HCT116 (cell line): ENCODE results near the gene RASL11A. TPM values are rescaled to one million over a fixed set of nuclear protein-coding genes. Genes with fewer than 3 reads are reported as not detected.

Experiments used
- ATAC-seq: fragments of 200-7000 bp; cut with Tn5 transposase; 2 replicates; pipeline ENCODE4 v1.9.1; 2020; ENCODE audit warnings: mild to moderate bottlenecking, moderate library complexity
- BruUV-seq: library from RNA; stranded (reverse); fragments of 400-500 nt; replicated peaks from 2 replicates; lab custom pipeline; 2021; lab: Mats Ljungman, UMichigan
- CTCF ChIA-PET: fragments of 300-600 bp; sonication (Branson Sonifier 250); formaldehyde crosslinking; loops from one replicate; lab custom pipeline; 2021; ENCODE audit warnings: antibody characterized with exemption; lab: Charles Lee
- POLR2A ChIA-PET: fragments of 300-600, 350-600 bp; sonication (Branson Sonifier 250); formaldehyde crosslinking; loops from one replicate; lab custom pipeline; 2021; ENCODE audit warnings: antibody characterized with exemption; lab: Charles Lee
- RAD21 ChIA-PET, 2 experiments: fragments of 300-600 bp; sonication (Branson Sonifier 250); formaldehyde crosslinking; loops; one replicate each; lab custom pipeline; 2023; ENCODE audit warnings: low total read pairs in 2 of 2; ENCODE audit not compliant: uncharacterized antibody in 2 of 2, unreplicated experiment in 2 of 2, low non-redundant PET in 1 of 2; lab: Charles Lee
- DNase-seq: peaks from one replicate; pipeline ENCODE4 v3.0.0-alpha.2; 2010; ENCODE audit warnings: low read depth, low spot score
- H2AFZ ChIP-seq: fragments of 200-600 bp; shearing (Covaris generic), sonication (generic); 2 replicates; pipeline ENCODE4 v1.6.1; 2017; ENCODE audit warnings: low read depth, mixed run types, mixed read lengths, antibody characterized with exemption, low read length; ENCODE audit not compliant: poor library complexity, severe bottlenecking
- H3K27ac ChIP-seq: 2 replicates; pipeline ENCODE4 v1.5.1; 2012; ENCODE audit warnings: low read depth, low read length
- H3K27me3 ChIP-seq: fragments of 200-600 bp; sonication (generic); 2 replicates; pipeline ENCODE4 v1.6.1; 2016; ENCODE audit warnings: mixed run types, low read length, mixed read lengths; ENCODE audit not compliant: insufficient read depth
- H3K36me3 ChIP-seq, 2 experiments: fragments of 200-500 bp in 1 of 2; fragments of 200-600 bp in 1 of 2; sonication (Bioruptor generic) in 1 of 2; sonication (generic) in 1 of 2; 2 replicates each; pipeline versions ENCODE4 v1.5.1 to v1.6.1; 2014 to 2016; ENCODE audit warnings: low read length in 2 of 2, inconsistent platforms in 1 of 2, mixed read lengths in 1 of 2, mixed run types in 1 of 2; ENCODE audit not compliant: insufficient read depth in 2 of 2, control insufficient read depth in 1 of 2
- H3K4me1 ChIP-seq, 2 experiments: fragments of 200-600 bp in 1 of 2; sonication (generic) in 1 of 2; 2 replicates each; pipeline versions ENCODE4 v1.5.1 to v1.6.1; 2012 to 2017; ENCODE audit warnings: low read length in 2 of 2, inconsistent platforms in 1 of 2, mild to moderate bottlenecking in 1 of 2, mixed read lengths in 1 of 2, mixed run types in 1 of 2, moderate library complexity in 1 of 2; ENCODE audit not compliant: insufficient read depth in 2 of 2, control insufficient read depth in 1 of 2
- H3K4me2 ChIP-seq: fragments of 200-600 bp; sonication (generic); 2 replicates; pipeline ENCODE4 v1.6.1; 2017; ENCODE audit warnings: mixed run types, low read length, mixed read lengths
- H3K4me3 ChIP-seq, 2 experiments: fragments of 200-600 bp in 1 of 2; sonication (generic) in 1 of 2; replicated peaks in 1 of 2; 2 replicates each; pipeline ENCODE4 v1.5.1; 2011 to 2016; ENCODE audit warnings: low read length in 2 of 2, control low read depth in 1 of 2, low read depth in 1 of 2, mild to moderate bottlenecking in 1 of 2, mixed read lengths in 1 of 2, mixed run types in 1 of 2
- H3K79me2 ChIP-seq: fragments of 200-600 bp; sonication (generic); 2 replicates; pipeline ENCODE4 v1.6.1; 2017; ENCODE audit warnings: mild to moderate bottlenecking, mixed run types, low read length, moderate library complexity, mixed read lengths; ENCODE audit not compliant: insufficient read depth
- H3K9ac ChIP-seq: fragments of 200-600 bp; sonication (generic); 2 replicates; pipeline ENCODE4 v1.6.1; 2016; ENCODE audit warnings: low read length, mixed read lengths
- H3K9me2 ChIP-seq: fragments of 200-600 bp; sonication (generic), shearing (Covaris generic); 2 replicates; pipeline ENCODE4 v1.6.1; 2017; ENCODE audit warnings: mixed run types, mild to moderate bottlenecking, moderate library complexity; ENCODE audit not compliant: insufficient read depth
- H3K9me3 ChIP-seq, 2 experiments: fragments of 200-500 bp in 1 of 2; fragments of 200-600 bp in 1 of 2; sonication (Bioruptor generic) in 1 of 2; sonication (generic) in 1 of 2; 2 replicates each; pipeline ENCODE4 v1.6.1; 2014 to 2017; ENCODE audit warnings: low read length in 2 of 2, mixed read lengths in 2 of 2, inconsistent platforms in 1 of 2, low read depth in 1 of 2, mild to moderate bottlenecking in 1 of 2, mixed run types in 1 of 2, moderate library complexity in 1 of 2; ENCODE audit not compliant: control insufficient read depth in 1 of 2, insufficient read depth in 1 of 2
- H4K20me1 ChIP-seq: fragments of 200-600 bp; sonication (generic), shearing (Covaris generic); 2 replicates; pipeline ENCODE4 v1.6.1; 2017; ENCODE audit warnings: mixed run types, mild to moderate bottlenecking, moderate library complexity; ENCODE audit not compliant: insufficient read depth
- CEBPB ChIP-seq: IDR thresholded peaks from 2 replicates; pipeline ENCODE4 v1.6.1; 2012; ENCODE audit warnings: low read depth
- EGR1 ChIP-seq: IDR thresholded peaks from 2 replicates; pipeline ENCODE4 v1.6.1; 2012; ENCODE audit warnings: low read depth
- ELF1 ChIP-seq: IDR thresholded peaks from 2 replicates; pipeline ENCODE4 v1.6.1; 2012; ENCODE audit warnings: low read depth, borderline replicate concordance
- EZH2 ChIP-seq: fragments of 200-600 bp; sonication (generic); IDR thresholded peaks from 2 replicates; pipeline ENCODE4 v1.6.1; 2017; ENCODE audit warnings: antibody characterized with exemption, mixed run types
- POLR2AphosphoS5 ChIP-seq: IDR thresholded peaks from 2 replicates; pipeline ENCODE4 v1.6.1; 2011; ENCODE audit warnings: mild to moderate bottlenecking, low read depth, low read length, moderate library complexity
- SRF ChIP-seq: IDR thresholded peaks from 2 replicates; pipeline ENCODE4 v1.6.1; 2012; ENCODE audit warnings: low read depth
- TCF7L2 ChIP-seq: IDR thresholded peaks from 2 replicates; pipeline ENCODE4 v1.7.0; 2011; ENCODE audit warnings: borderline replicate concordance, inconsistent platforms; ENCODE audit not compliant: insufficient read depth, insufficient read length; ENCODE audit errors: extremely low read depth
- YY1 ChIP-seq: IDR thresholded peaks from 2 replicates; pipeline ENCODE4 v1.6.1; 2011; ENCODE audit warnings: low read length, low read depth, moderate library complexity, mild to moderate bottlenecking; ENCODE audit not compliant: insufficient replicate concordance; ENCODE audit errors: extremely low read depth
- ZFX ChIP-seq: fragments of 450-650 bp; IDR thresholded peaks from 2 replicates; pipeline ENCODE4 v1.6.1; 2017
- intact Hi-C: fragments of 100-400 bp; cut with micrococcal nuclease; formaldehyde crosslinking; loops from 2 replicates; pipeline ENCODE4 v1.10.0; 2022
- total RNA-seq: library from RNA; stranded (reverse); gene quantifications from one replicate; pipeline ENCODE4 v1.2.1, GENCODE V29; 2021; ENCODE audit not compliant: unreplicated experiment
- TF ChIP-seq, protein P1 (sequence below): IDR thresholded peaks from 2 replicates; pipeline ENCODE4 v1.6.1; 2012; ENCODE audit warnings: low read depth
- TF ChIP-seq, protein P2 (sequence below): IDR thresholded peaks from 2 replicates; pipeline ENCODE4 v1.6.1; 2012
- TF ChIP-seq, protein P3 (sequence below): IDR thresholded peaks from 2 replicates; pipeline ENCODE4 v1.6.1; 2012
- TF ChIP-seq, protein P4 (sequence below): IDR thresholded peaks from 2 replicates; pipeline ENCODE4 v1.6.1; 2011; ENCODE audit warnings: mild to moderate bottlenecking, low read length, moderate library complexity; ENCODE audit not compliant: insufficient replicate concordance; ENCODE audit errors: extremely low read depth

RASL11A gene
- total RNA-seq, 1 experiment from 2014 or later: 5.0 TPM

DNA sequence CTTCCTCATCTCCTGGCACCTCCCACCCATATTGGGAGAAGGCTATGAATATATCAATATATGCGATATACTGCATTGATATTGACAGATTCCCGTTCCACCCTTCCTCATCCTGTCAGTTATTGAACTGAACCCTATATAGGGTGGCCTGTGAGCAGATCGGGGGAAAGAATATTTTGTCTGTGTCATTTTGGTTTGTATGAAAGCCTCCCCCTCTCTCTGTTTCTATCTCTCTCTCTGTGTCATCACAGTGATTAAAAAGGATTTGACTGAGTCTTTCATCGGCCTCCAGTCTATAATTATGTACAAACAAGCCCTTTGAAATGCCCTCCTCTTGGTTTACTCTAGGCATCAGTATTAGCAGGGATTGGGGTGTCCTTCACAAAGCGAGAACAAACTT is 35.7 kb downstream of the RASL11A start:
- BruUV-seq: no TSS peak
- Histone ChIP-seq H3K27ac (no peak overlapping the region), H3K9me3 (no peaks in the 10 kb centered on the region), H2AFZ (peak overlapping the region; percentile 4), H3K27me3 (no peaks in the 10 kb centered on the region)
- ChIA-PET RAD21 (no interaction called here), CTCF (no interaction called here)
- DNase-seq: no peak
- TF ChIP-seq, protein P1, sequence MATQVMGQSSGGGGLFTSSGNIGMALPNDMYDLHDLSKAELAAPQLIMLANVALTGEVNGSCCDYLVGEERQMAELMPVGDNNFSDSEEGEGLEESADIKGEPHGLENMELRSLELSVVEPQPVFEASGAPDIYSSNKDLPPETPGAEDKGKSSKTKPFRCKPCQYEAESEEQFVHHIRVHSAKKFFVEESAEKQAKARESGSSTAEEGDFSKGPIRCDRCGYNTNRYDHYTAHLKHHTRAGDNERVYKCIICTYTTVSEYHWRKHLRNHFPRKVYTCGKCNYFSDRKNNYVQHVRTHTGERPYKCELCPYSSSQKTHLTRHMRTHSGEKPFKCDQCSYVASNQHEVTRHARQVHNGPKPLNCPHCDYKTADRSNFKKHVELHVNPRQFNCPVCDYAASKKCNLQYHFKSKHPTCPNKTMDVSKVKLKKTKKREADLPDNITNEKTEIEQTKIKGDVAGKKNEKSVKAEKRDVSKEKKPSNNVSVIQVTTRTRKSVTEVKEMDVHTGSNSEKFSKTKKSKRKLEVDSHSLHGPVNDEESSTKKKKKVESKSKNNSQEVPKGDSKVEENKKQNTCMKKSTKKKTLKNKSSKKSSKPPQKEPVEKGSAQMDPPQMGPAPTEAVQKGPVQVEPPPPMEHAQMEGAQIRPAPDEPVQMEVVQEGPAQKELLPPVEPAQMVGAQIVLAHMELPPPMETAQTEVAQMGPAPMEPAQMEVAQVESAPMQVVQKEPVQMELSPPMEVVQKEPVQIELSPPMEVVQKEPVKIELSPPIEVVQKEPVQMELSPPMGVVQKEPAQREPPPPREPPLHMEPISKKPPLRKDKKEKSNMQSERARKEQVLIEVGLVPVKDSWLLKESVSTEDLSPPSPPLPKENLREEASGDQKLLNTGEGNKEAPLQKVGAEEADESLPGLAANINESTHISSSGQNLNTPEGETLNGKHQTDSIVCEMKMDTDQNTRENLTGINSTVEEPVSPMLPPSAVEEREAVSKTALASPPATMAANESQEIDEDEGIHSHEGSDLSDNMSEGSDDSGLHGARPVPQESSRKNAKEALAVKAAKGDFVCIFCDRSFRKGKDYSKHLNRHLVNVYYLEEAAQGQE: no peak
- TF ChIP-seq ZFX (no peak), CEBPB (no peak), EZH2 (no peak), YY1 (no peak), POLR2AphosphoS5 (no peak), TCF7L2 (no peak), ELF1 (no peak), EGR1 (no peak), SRF (no peak)
- TF ChIP-seq, protein P2, sequence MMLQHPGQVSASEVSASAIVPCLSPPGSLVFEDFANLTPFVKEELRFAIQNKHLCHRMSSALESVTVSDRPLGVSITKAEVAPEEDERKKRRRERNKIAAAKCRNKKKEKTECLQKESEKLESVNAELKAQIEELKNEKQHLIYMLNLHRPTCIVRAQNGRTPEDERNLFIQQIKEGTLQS: no peak
- TF ChIP-seq, protein P3, sequence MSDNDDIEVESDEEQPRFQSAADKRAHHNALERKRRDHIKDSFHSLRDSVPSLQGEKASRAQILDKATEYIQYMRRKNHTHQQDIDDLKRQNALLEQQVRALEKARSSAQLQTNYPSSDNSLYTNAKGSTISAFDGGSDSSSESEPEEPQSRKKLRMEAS: no peak
- TF ChIP-seq, protein P4, sequence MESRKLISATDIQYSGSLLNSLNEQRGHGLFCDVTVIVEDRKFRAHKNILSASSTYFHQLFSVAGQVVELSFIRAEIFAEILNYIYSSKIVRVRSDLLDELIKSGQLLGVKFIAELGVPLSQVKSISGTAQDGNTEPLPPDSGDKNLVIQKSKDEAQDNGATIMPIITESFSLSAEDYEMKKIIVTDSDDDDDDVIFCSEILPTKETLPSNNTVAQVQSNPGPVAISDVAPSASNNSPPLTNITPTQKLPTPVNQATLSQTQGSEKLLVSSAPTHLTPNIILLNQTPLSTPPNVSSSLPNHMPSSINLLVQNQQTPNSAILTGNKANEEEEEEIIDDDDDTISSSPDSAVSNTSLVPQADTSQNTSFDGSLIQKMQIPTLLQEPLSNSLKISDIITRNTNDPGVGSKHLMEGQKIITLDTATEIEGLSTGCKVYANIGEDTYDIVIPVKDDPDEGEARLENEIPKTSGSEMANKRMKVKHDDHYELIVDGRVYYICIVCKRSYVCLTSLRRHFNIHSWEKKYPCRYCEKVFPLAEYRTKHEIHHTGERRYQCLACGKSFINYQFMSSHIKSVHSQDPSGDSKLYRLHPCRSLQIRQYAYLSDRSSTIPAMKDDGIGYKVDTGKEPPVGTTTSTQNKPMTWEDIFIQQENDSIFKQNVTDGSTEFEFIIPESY: no peak
- TF ChIP-seq, all 23 proteins: peak for 0
- Histone ChIP-seq H3K4me3 (no peak overlapping the region), H4K20me1 (no peaks in the 10 kb centered on the region), H3K79me2 (no peaks in the 10 kb centered on the region), H3K36me3 (no peaks in the 10 kb centered on the region), H3K4me1 (peaks cover 20 to 39% of the 10 kb centered on the region in 2 experiments), H3K9me2 (no peaks in the 10 kb centered on the region), H3K9ac (no peak overlapping the region), H3K4me2 (no peak overlapping the region)
- POLR2A ChIA-PET: no interaction called here
- intact Hi-C loops: no loop called here
- no peak for ATAC-seq
